ENCODE data around the gene VAPB.

Gene VAPB

DNA sequence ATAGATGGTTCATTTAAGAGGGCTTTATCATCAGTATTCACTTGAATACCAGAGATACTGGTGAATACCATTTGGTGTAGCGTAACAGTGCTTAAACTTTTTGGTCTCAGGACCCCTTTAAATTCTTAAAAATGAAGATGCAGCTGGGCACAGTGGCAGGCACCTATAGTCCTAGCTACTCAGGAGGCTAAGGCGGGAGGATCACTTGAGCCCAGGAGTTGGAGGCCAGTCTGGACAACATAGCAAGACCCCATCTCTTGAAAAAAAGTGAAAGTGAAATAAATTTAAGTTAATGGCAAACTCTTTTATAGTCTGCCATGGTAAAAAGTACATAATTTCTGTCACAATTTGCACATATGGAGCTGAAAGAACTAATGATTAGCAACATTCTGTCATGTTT lies 39.3 kb downstream of the VAPB start:
- Histone ChIP-seq H3K4me3 (ENCODE audit: low read length) (no peak overlapping the region), H4K8ac (ENCODE audit: low read depth, low read length) (no peak overlapping the region), H3K36me3 (ENCODE audit: control insufficient read depth, insufficient read depth, low read length) (no peaks in the 10 kb centered on the region), H3K18ac (ENCODE audit: low read length) (no peak overlapping the region), H3K27ac (ENCODE audit: low read depth, low read length) (no peak overlapping the region), H3K4me2 (ENCODE audit: low read length) (no peak overlapping the region), H3K9ac (ENCODE audit: low read length) (no peak overlapping the region), H3K56ac (ENCODE audit: low read length) (no peak overlapping the region), H2AK5ac (ENCODE audit: low read length) (no peak overlapping the region), H3K4me1 (ENCODE audit: control insufficient read depth, low read depth, low read length) (peaks cover 2% of the 10 kb centered on the region), H2BK120ac (ENCODE audit: low read depth, low read length) (no peak overlapping the region), H3K79me1 (ENCODE audit: low read length) (peaks cover 30% of the 10 kb centered on the region), H3K27me3 (ENCODE audit: insufficient read depth, low read length, poor library complexity) (no peaks in the 10 kb centered on the region), H3K79me2 (ENCODE audit: control insufficient read depth, insufficient read depth, low read length) (peaks cover 25% of the 10 kb centered on the region), H2BK5ac (ENCODE audit: low read length) (no peak overlapping the region), H4K5ac (ENCODE audit: low read length) (no peak overlapping the region), H3K23ac (ENCODE audit: low read length) (no peak overlapping the region), H2BK15ac (replicated peaks; ENCODE audit: low read depth) (no peak overlapping the region), H3K4ac (ENCODE audit: low read depth, low read length) (no peak overlapping the region)
- no peak for DNase-seq
- no CpG with 5 or more reads among the region's 2 CpGs for WGBS (ENCODE audit: extremely low coverage, insufficient coverage, low lambda C conversion rate)

DNA sequence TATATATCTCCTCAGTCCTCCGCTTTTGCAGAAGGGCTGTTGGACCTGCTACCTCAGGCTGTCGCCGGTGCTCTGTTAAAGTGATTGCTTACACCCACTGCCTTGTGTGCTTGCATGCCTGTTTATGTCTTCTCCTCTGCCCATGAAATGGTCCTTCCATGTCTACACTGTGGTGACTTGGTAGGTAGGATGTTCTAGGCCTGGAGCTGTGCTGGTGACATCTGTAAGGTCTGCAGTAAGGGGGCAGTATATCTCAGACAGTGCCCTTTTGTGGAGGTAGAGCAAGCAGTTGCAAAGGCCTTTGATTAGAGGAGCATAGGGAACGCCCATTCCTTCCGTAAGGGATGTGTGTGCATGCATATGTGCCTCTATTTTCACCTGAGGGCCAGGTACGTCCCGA lies 40.3 kb downstream of the VAPB start:
- no peak overlapping the region for H3K27ac ChIP-seq (ENCODE audit: low read depth, low read length)
- H3K4me2 ChIP-seq (ENCODE audit: low read length): no peak overlapping the region
- H2BK15ac ChIP-seq (replicated peaks; ENCODE audit: low read depth): no peak overlapping the region
- peak; percentile 28 for DNase-seq
- H2BK120ac ChIP-seq (ENCODE audit: low read depth, low read length): no peak overlapping the region
- no peak overlapping the region for H3K56ac ChIP-seq (ENCODE audit: low read length)
- H3K4me1 ChIP-seq (ENCODE audit: control insufficient read depth, low read depth, low read length): peaks cover 2% of the 10 kb centered on the region
- H3K4me3 ChIP-seq (ENCODE audit: low read length): no peak overlapping the region
- no peaks in the 10 kb centered on the region for H3K36me3 ChIP-seq (ENCODE audit: control insufficient read depth, insufficient read depth, low read length)
- H2AK5ac ChIP-seq (ENCODE audit: low read length): no peak overlapping the region
- no peak overlapping the region for H4K5ac ChIP-seq (ENCODE audit: low read length)
- H3K18ac ChIP-seq (ENCODE audit: low read length): no peak overlapping the region
- no peak overlapping the region for H4K8ac ChIP-seq (ENCODE audit: low read depth, low read length)
- peaks cover 32% of the 10 kb centered on the region for H3K79me2 ChIP-seq (ENCODE audit: control insufficient read depth, insufficient read depth, low read length)
- H3K79me1 ChIP-seq (ENCODE audit: low read length): peaks cover 32% of the 10 kb centered on the region
- H3K9ac ChIP-seq (ENCODE audit: low read length): no peak overlapping the region
- no peak overlapping the region for H2BK5ac ChIP-seq (ENCODE audit: low read length)
- no peak overlapping the region for H3K23ac ChIP-seq (ENCODE audit: low read length)
- H3K4ac ChIP-seq (ENCODE audit: low read depth, low read length): no peak overlapping the region
- WGBS (ENCODE audit: extremely low coverage, insufficient coverage, low lambda C conversion rate): no CpG with 5 or more reads among the region's 7 CpGs
- H3K27me3 ChIP-seq (ENCODE audit: insufficient read depth, low read length, poor library complexity): no peaks in the 10 kb centered on the region

DNA sequence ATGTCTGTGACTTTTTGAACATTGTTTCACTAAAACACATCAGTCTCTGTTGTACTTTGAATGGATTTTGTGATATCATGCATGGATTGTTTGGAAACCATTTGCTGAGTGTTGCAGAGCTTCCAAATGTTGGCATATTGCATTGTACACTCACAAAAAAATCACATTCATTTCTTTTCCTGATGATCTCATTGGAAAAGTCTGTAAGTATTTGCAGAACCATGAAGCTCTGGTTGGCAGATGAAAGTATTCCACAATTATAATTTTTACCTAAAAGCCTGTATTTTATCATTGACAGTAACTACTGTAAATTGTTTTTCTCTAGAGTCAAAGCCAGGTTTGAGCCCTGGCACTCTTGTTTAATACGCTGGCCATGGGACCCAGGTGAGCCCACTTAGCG lies 42.1 kb downstream of the VAPB start:
- Histone ChIP-seq H3K79me2 (ENCODE audit: control insufficient read depth, insufficient read depth, low read length) (peaks cover 30% of the 10 kb centered on the region), H3K27ac (ENCODE audit: low read depth, low read length) (no peak overlapping the region), H2BK120ac (ENCODE audit: low read depth, low read length) (no peak overlapping the region), H2AK5ac (ENCODE audit: low read length) (no peak overlapping the region), H3K4me1 (ENCODE audit: control insufficient read depth, low read depth, low read length) (peaks cover 2% of the 10 kb centered on the region), H4K8ac (ENCODE audit: low read depth, low read length) (no peak overlapping the region), H2BK5ac (ENCODE audit: low read length) (no peak overlapping the region), H3K23ac (ENCODE audit: low read length) (no peak overlapping the region), H3K4ac (ENCODE audit: low read depth, low read length) (no peak overlapping the region), H4K5ac (ENCODE audit: low read length) (no peak overlapping the region), H3K18ac (ENCODE audit: low read length) (no peak overlapping the region), H3K9ac (ENCODE audit: low read length) (no peak overlapping the region), H2BK15ac (replicated peaks; ENCODE audit: low read depth) (no peak overlapping the region), H3K56ac (ENCODE audit: low read length) (no peak overlapping the region), H3K4me2 (ENCODE audit: low read length) (no peak overlapping the region), H3K79me1 (ENCODE audit: low read length) (peaks cover 29% of the 10 kb centered on the region), H3K4me3 (ENCODE audit: low read length) (no peak overlapping the region), H3K27me3 (ENCODE audit: insufficient read depth, low read length, poor library complexity) (no peaks in the 10 kb centered on the region), H3K36me3 (ENCODE audit: control insufficient read depth, insufficient read depth, low read length) (no peaks in the 10 kb centered on the region)
- WGBS (ENCODE audit: extremely low coverage, insufficient coverage, low lambda C conversion rate): no CpG with 5 or more reads among the region's 2 CpGs
- DNase-seq: no peak

DNA sequence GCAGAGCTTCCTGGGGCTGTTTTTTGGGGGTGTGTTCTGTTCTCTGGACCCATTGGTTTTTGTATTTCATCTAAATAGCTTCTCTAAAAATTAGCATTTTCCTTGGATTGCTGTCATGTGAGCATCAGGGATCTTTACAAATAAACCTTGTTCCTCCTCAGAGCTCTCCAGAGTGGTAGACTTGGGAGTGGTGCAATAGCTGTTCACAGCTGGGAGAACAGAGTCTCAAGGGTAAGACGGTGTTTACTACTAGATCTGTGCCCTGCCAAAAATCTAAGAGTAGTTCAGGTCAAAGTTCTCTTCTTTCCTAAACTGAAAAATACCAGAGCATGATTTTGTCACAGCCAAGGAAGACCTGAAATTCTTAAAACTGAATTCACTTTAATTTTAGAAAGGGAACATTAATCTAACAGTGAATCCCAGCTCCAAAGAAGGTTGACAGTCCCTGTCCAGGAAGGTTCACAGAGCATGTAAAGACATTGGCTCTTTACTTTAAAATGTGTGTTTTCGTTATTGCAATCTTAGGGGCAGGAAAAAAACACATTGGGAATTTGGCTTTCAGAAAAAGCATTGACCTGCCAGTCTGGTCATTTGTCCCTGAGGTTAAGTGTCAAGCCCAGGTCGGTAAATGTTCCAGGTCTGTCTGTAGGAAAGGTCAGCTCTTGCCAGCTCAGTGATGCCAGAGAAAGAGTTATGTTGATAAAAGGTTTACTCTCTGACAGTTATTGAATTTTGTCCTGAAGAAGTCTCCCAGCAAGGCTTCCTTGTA lies 43.3 kb downstream of the VAPB start:
- no peak overlapping the region for H2BK15ac ChIP-seq (replicated peaks; ENCODE audit: low read depth)
- no peak overlapping the region for H3K23ac ChIP-seq (ENCODE audit: low read length)
- no peak overlapping the region for H2AK5ac ChIP-seq (ENCODE audit: low read length)
- no peak overlapping the region for H3K18ac ChIP-seq (ENCODE audit: low read length)
- WGBS (ENCODE audit: extremely low coverage, insufficient coverage, low lambda C conversion rate): no CpG with 5 or more reads among the region's 3 CpGs
- H2BK5ac ChIP-seq (ENCODE audit: low read length): no peak overlapping the region
- H3K4me3 ChIP-seq (ENCODE audit: low read length): no peak overlapping the region
- H4K5ac ChIP-seq (ENCODE audit: low read length): no peak overlapping the region
- H3K4ac ChIP-seq (ENCODE audit: low read depth, low read length): no peak overlapping the region
- no peak overlapping the region for H3K27ac ChIP-seq (ENCODE audit: low read depth, low read length)
- DNase-seq: no peak
- H3K36me3 ChIP-seq (ENCODE audit: control insufficient read depth, insufficient read depth, low read length): no peaks in the 10 kb centered on the region
- peaks cover 28% of the 10 kb centered on the region for H3K79me2 ChIP-seq (ENCODE audit: control insufficient read depth, insufficient read depth, low read length)
- peaks cover 2% of the 10 kb centered on the region for H3K4me1 ChIP-seq (ENCODE audit: control insufficient read depth, low read depth, low read length)
- H4K8ac ChIP-seq (ENCODE audit: low read depth, low read length): no peak overlapping the region
- no peaks in the 10 kb centered on the region for H3K27me3 ChIP-seq (ENCODE audit: insufficient read depth, low read length, poor library complexity)
- no peak overlapping the region for H2BK120ac ChIP-seq (ENCODE audit: low read depth, low read length)
- H3K9ac ChIP-seq (ENCODE audit: low read length): no peak overlapping the region
- H3K56ac ChIP-seq (ENCODE audit: low read length): no peak overlapping the region
- H3K4me2 ChIP-seq (ENCODE audit: low read length): no peak overlapping the region
- peaks cover 27% of the 10 kb centered on the region for H3K79me1 ChIP-seq (ENCODE audit: low read length)

DNA sequence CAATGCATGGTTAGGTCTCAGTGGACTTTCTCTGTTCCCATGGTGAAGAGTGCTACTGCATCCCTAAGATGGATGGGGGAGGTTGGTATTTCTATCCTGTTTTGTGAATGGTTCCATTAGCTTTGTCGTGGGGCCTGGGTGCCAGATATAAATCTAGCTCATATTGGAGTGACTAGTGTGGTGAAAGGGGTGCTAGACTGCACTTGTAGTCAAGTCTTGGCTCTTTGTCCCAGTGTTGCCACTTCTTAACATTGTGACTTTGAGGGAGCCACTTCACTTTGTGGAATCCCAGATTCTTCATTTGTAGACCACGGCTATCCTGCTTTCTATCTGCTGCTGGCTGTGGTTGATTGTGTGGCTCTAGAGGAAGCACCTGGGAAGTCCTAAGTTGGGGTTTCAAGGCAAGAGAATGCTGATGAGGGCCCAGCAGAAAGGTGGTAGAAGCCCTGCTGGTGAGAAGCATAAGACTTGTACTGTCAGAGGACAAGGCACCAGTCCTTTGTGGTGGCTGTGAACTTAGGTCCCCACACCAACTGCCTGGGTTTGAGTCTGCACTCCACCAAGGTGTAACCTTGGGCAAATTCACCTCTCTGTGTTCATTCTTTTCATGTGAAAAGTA lies 44.1 kb downstream of the VAPB start:
- Histone ChIP-seq H3K27me3 (ENCODE audit: insufficient read depth, low read length, poor library complexity) (no peaks in the 10 kb centered on the region), H3K4me2 (ENCODE audit: low read length) (no peak overlapping the region), H3K56ac (ENCODE audit: low read length) (no peak overlapping the region), H2BK120ac (ENCODE audit: low read depth, low read length) (no peak overlapping the region), H3K4me1 (ENCODE audit: control insufficient read depth, low read depth, low read length) (peaks cover 2% of the 10 kb centered on the region), H3K27ac (ENCODE audit: low read depth, low read length) (no peak overlapping the region), H2BK5ac (ENCODE audit: low read length) (no peak overlapping the region), H2BK15ac (replicated peaks; ENCODE audit: low read depth) (no peak overlapping the region), H4K5ac (ENCODE audit: low read length) (no peak overlapping the region), H3K4ac (ENCODE audit: low read depth, low read length) (no peak overlapping the region), H3K23ac (ENCODE audit: low read length) (no peak overlapping the region), H4K8ac (ENCODE audit: low read depth, low read length) (no peak overlapping the region), H3K9ac (ENCODE audit: low read length) (no peak overlapping the region), H3K18ac (ENCODE audit: low read length) (no peak overlapping the region), H2AK5ac (ENCODE audit: low read length) (no peak overlapping the region), H3K4me3 (ENCODE audit: low read length) (no peak overlapping the region), H3K79me2 (ENCODE audit: control insufficient read depth, insufficient read depth, low read length) (peaks cover 30% of the 10 kb centered on the region), H3K79me1 (ENCODE audit: low read length) (peaks cover 31% of the 10 kb centered on the region), H3K36me3 (ENCODE audit: control insufficient read depth, insufficient read depth, low read length) (no peaks in the 10 kb centered on the region)
- no peak for DNase-seq
- WGBS (ENCODE audit: extremely low coverage, insufficient coverage, low lambda C conversion rate): no CpG with 5 or more reads among the region's 2 CpGs
